Heart left ventricle (tissue), 16 donors: Measurements from ENCODE around the gene WDR83. TPM values are rescaled to one million over a fixed set of nuclear protein-coding genes. Genes with fewer than 3 reads are reported as not detected.

Source experiments
- ATAC-seq, 4 donors: fragments of 200-7000 bp; cut with Tn5 transposase; one replicate each; pipeline ENCODE4 v1.9.1; 2020 to 2022; ENCODE audit warnings: moderate library complexity in 4 of 4, mild to moderate bottlenecking in 3 of 4, moderate number of reproducible peaks in 1 of 4
- DNase-seq, 5 donors: peaks; one replicate each; pipeline ENCODE4 v3.0.0-alpha.2; 2020
- H3K27ac ChIP-seq, 12 donors: fragments of 200-600 bp; sonication (generic) in 4 of 12; one replicate each; pipeline versions ENCODE4 v1.5.0 to v1.8.0; 2016 to 2022; ENCODE audit warnings: mild to moderate bottlenecking in 2 of 12
- H3K27me3 ChIP-seq, 9 donors: fragments of 200-600 bp; sonication (generic) in 2 of 9; one replicate each; pipeline versions ENCODE4 v1.5.1 to v1.8.0; 2016 to 2022; ENCODE audit warnings: mild to moderate bottlenecking in 3 of 9
- H3K36me3 ChIP-seq, 9 donors: fragments of 200-600 bp; sonication (generic) in 2 of 9; one replicate each; pipeline versions ENCODE4 v1.5.0 to v1.8.0; 2018 to 2022; ENCODE audit warnings: mild to moderate bottlenecking in 2 of 9
- H3K4me1 ChIP-seq, 12 donors: fragments of 200-600 bp; sonication (generic) in 4 of 12; one replicate each; pipeline versions ENCODE4 v1.5.0 to v1.8.0; 2016 to 2022; ENCODE audit warnings: mild to moderate bottlenecking in 3 of 12
- H3K4me3 ChIP-seq, 12 donors: fragments of 200-600 bp; sonication (generic) in 4 of 12; one replicate each; pipeline versions ENCODE4 v1.5.0 to v1.8.0; 2017 to 2022; ENCODE audit warnings: mild to moderate bottlenecking in 9 of 12, moderate library complexity in 4 of 12
- H3K9me3 ChIP-seq, 12 donors: fragments of 200-600 bp; sonication (generic) in 4 of 12; one replicate each; pipeline versions ENCODE4 v1.5.0 to v1.8.0; 2016 to 2022; ENCODE audit warnings: mild to moderate bottlenecking in 1 of 12
- POLR2A ChIP-seq, 2 donors: fragments of 450-650 bp; IDR thresholded peaks; one replicate each; pipeline ENCODE4 v1.6.1; 2017; ENCODE audit warnings: antibody characterized with exemption in 2 of 2, mild to moderate bottlenecking in 2 of 2, moderate library complexity in 2 of 2
- WGBS, 4 donors: extraction: QIAGEN DNeasy Blood & Tissue Kit in 2 of 4; methylation state at CpG; one replicate each; pipeline versions ENCODE4 v1.1.5 to v1.1.7; 2013 to 2018; 5-methylcytosine and 5-hydroxymethylcytosine counted together
- intact Hi-C, 10 donors: fragments of 100-400 bp; cut with DNase I; formaldehyde crosslinking; loops; one replicate each; pipeline versions ENCODE4 v1.11.1 to v1.14.2; 2022
- polyA plus RNA-seq, 2 donors: library from polyadenylated mRNA; stranded (reverse); fragments of 200-250 nt; gene quantifications; one replicate each; pipeline ENCODE4 v1.2.3, GENCODE V29; 2013
- total RNA-seq, 9 donors: library from RNA; depleted of rRNA in 2 of 9; stranded (reverse); fragments of >200 nt in 2 of 9; fragmentation: NEBNext Ultra II Directional in 3 of 9; extraction: Animal tissue kit (Norgen Biotek cat#: 25700) in 3 of 9; gene quantifications; one replicate each; pipeline versions ENCODE4 v1.1.0 to v1.2.4, GENCODE V29; 2016 to 2023
- TF ChIP-seq, protein P1 (sequence below), 12 donors: fragments of 200-600 bp; sonication (generic) in 4 of 12; IDR thresholded peaks; one replicate each; pipeline versions ENCODE4 v1.5.0 to v1.8.0; 2018 to 2022; ENCODE audit warnings: antibody characterized with exemption in 12 of 12, mild to moderate bottlenecking in 5 of 12
- donor health status: ischemic (EF 13 %, LVEDD 7.1; RV severe dilation, severe dysfunction).
- donor health status: healthy with polysubstance abuse.
- donor health status: DM: no; HTN: yes; CAD: no.
- donor health status: DM: no; HTN: no; CAD: no.
- donor health status: ischemic (EF 25% LVEDD 6.9; RV normal size, moderate dysfunction).
- donor health status: ischemic (EF 25% LVEDD 5.7; RV mildly dilated, moderate dysfunction).
- donor health status: healthy.
- donor health status: DM: yes; HTN: yes; CAD: no.
- donor health status: ischemic (EF 35%, LVEDD 5.7; RV mildly dilated, moderate dysfunction).
- donor health status: nonischemic (EF 11% LVEDD 7.7; RV severe dilation, severe dysfunction).
- donor health status: DM: yes; HTN: yes; CAD: no.
- donor health status: PGD.
- donor health status: ischemic (EF 29% LVEDD 5.4; RV normal size, mild dysfunction).
- donor health status: nonischemic (EF 23%, LVEDD 6.1; RV moderate dilation, normal function).

WDR83 gene
- total and polyA plus RNA-seq, 11 donors = 6.0 to 13.0 (median 7.9) TPM

DNA sequence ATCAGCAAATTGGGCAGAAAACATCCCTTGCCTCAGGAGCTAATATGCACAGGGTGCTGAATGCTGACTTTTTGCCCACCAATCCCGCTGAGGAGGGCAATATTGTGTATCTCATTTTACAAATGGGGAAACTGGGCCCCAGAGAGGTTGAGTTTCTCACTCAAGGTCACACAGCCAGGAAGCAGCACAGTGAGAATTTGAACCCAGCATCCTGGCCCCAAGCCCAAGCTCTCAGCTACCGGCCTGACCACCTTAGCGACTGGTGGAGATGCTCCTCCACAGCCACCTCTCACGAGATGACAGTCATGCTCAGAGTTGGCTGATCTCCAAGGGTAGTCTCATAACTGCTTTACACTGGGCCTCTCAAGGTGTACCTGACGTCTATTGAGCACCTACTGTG is 26.4 kb downstream of the WDR83 start:
- Histone ChIP-seq H3K27ac (no peak overlapping the region), H3K36me3 (peaks cover 0 to 2% (median 0%) of the 10 kb centered on the region in 9 donors), H3K9me3 (no peaks in the 10 kb centered on the region), H3K4me3 (no peak overlapping the region), H3K4me1 (peaks cover 0 to 22% (median 13%) of the 10 kb centered on the region in 12 donors), H3K27me3 (no peaks in the 10 kb centered on the region)
- 84 to 100% (median 89%) methylated on average over 2 to 5 of the region's 5 CpGs for WGBS, 4 donors
- no peak for DNase-seq
- intact Hi-C loops = no loop called here
- no peak for ATAC-seq
- TF ChIP-seq, protein P1, sequence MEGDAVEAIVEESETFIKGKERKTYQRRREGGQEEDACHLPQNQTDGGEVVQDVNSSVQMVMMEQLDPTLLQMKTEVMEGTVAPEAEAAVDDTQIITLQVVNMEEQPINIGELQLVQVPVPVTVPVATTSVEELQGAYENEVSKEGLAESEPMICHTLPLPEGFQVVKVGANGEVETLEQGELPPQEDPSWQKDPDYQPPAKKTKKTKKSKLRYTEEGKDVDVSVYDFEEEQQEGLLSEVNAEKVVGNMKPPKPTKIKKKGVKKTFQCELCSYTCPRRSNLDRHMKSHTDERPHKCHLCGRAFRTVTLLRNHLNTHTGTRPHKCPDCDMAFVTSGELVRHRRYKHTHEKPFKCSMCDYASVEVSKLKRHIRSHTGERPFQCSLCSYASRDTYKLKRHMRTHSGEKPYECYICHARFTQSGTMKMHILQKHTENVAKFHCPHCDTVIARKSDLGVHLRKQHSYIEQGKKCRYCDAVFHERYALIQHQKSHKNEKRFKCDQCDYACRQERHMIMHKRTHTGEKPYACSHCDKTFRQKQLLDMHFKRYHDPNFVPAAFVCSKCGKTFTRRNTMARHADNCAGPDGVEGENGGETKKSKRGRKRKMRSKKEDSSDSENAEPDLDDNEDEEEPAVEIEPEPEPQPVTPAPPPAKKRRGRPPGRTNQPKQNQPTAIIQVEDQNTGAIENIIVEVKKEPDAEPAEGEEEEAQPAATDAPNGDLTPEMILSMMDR (IDR thresholded peaks at IDR 0.05) = no peak
- TF ChIP-seq POLR2A (IDR thresholded peaks at IDR 0.05) = no peak

DNA sequence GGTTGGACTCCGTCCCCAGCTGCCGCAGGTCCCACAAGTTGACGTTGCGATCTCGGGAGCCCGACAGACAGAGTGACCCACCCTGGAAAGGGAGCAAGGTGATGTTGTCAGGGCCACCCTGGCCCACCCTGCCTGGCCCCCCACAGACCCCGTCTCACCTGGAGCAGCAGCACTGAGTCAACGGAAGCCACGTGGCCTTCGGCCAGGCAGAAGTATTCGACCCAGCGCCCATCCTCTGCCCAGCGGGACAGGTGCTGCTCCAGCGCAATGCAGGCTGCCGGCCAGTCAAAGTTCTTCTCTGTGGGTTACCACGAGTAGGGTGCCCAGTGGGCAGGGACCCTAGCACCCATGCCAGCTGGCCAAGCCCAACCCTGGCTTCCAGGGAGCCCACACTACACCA is 28.0 kb downstream of the WDR83 start:
- peaks cover 0 to 22% (median 13%) of the 10 kb centered on the region in 12 donors for H3K4me1 ChIP-seq
- H3K9me3 ChIP-seq = no peaks in the 10 kb centered on the region
- no peak overlapping the region for H3K27ac ChIP-seq
- DNase-seq = no peak
- TF ChIP-seq POLR2A (IDR thresholded peaks at IDR 0.05) = no peak
- TF ChIP-seq, protein P1 (IDR thresholded peaks at IDR 0.05) = no peak
- ATAC-seq = no peak
- H3K27me3 ChIP-seq = no peaks in the 10 kb centered on the region
- H3K4me3 ChIP-seq = no peak overlapping the region
- intact Hi-C loops = no loop called here
- WGBS, 4 donors = 90 to 93% (median 93%) methylated on average over 16 of the region's 16 CpGs
- peaks cover 0 to 17% (median 7%) of the 10 kb centered on the region in 9 donors for H3K36me3 ChIP-seq

DNA sequence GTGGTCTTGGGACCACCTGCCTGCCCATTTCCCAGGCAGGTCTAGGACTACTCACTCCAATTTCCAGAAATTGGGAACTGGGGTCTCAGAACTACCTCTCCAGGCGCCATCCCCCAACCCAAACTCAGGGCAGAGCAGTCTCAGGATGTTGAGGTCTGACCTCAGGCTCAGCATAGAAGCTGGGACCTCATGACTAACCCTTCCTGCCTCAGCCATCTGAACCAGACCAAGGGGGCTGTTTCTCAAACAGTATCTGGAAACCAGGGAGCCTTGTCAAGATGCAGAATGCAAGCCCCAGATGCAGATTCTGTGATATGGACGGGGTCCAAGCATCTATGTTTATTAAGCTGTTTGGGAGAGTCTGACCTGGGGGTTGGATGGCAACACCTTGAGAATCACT is 28.5 kb downstream of the WDR83 start:
- ATAC-seq (no peak), DNase-seq (no peak)
- intact Hi-C loops = no loop called here
- Histone ChIP-seq H3K9me3 (no peaks in the 10 kb centered on the region), H3K27me3 (no peaks in the 10 kb centered on the region), H3K4me3 (peak overlapping the region in 2 of 12 donors; percentile 97 to 98), H3K36me3 (peaks cover 0 to 22% (median 12%) of the 10 kb centered on the region in 9 donors), H3K27ac (no peak overlapping the region), H3K4me1 (peaks cover 0 to 22% (median 13%) of the 10 kb centered on the region in 12 donors)
- 66 to 95% (median 79%) methylated on average over 2 of the region's 2 CpGs for WGBS, 4 donors
- TF ChIP-seq, protein P1 (IDR thresholded peaks at IDR 0.05) = no peak
- TF ChIP-seq POLR2A (IDR thresholded peaks at IDR 0.05) = no peak

DNA sequence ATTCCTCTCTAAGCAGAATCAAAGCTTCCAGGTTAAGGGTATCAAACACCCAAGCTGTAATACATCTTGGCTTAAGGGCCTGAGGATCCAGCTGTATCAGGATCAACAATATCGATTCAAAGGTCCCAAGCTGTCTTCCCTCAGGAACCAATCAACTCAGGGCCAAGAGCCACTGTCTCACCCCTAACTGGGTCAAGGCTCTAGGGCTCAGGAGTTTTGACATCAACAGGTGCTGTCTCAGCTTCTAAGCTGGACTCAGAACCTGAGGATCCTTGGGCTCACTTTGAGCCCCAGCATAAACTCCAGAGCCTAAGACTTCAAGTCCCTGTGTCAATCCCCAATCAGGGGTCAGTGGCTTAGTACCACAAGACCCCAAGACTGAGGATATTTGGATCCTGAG is 28.9 kb downstream of the WDR83 start:
- Histone ChIP-seq H3K36me3 (peaks cover 0 to 26% (median 16%) of the 10 kb centered on the region in 9 donors), H3K27me3 (no peaks in the 10 kb centered on the region), H3K4me1 (peaks cover 0 to 22% (median 13%) of the 10 kb centered on the region in 12 donors), H3K4me3 (peak overlapping the region in 11 of 12 donors; percentile 61 to 98 (median 88)), H3K9me3 (no peaks in the 10 kb centered on the region), H3K27ac (no peak overlapping the region)
- no peak for ATAC-seq
- TF ChIP-seq POLR2A (IDR thresholded peaks at IDR 0.05) = no peak
- TF ChIP-seq, protein P1 (IDR thresholded peaks at IDR 0.05) = no peak
- no peak for DNase-seq
- WGBS, 4 donors = 67 to 89% (median 81%) methylated on average over 1 of the region's 1 CpG
- intact Hi-C loops = no loop called here
